Glutamatergic neuron (in vitro differentiated cells): ENCODE data around the gene GMDS. TPM values are rescaled to one million over a fixed set of nuclear protein-coding genes. Genes with fewer than 3 reads are reported as not detected.

ENCODE experiments used
- DNase-seq: peaks from one replicate; pipeline ENCODE4 v3.0.0; 2022
- H3K27ac Mint-ChIP-seq: one replicate; pipeline ENCODE4 v1.8.0; 2020; ENCODE audit warnings: mild to moderate bottlenecking, mixed read lengths, inconsistent platforms; ENCODE audit not compliant: unreplicated experiment
- H3K27me3 Mint-ChIP-seq: one replicate; pipeline ENCODE4 v1.8.0; 2020; ENCODE audit warnings: mild to moderate bottlenecking, moderate library complexity, mixed read lengths, inconsistent platforms; ENCODE audit not compliant: unreplicated experiment
- H3K36me3 Mint-ChIP-seq: one replicate; pipeline ENCODE4 v1.8.0; 2020; ENCODE audit warnings: mild to moderate bottlenecking, mixed read lengths, inconsistent platforms; ENCODE audit not compliant: unreplicated experiment
- H3K4me1 Mint-ChIP-seq: one replicate; pipeline ENCODE4 v1.8.0; 2020; ENCODE audit warnings: mild to moderate bottlenecking, low read depth, mixed read lengths, inconsistent platforms; ENCODE audit not compliant: unreplicated experiment
- H3K4me3 Mint-ChIP-seq: one replicate; pipeline ENCODE4 v1.8.0; 2020; ENCODE audit warnings: mild to moderate bottlenecking, mixed read lengths, inconsistent platforms; ENCODE audit not compliant: unreplicated experiment
- H3K9me3 Mint-ChIP-seq: one replicate; pipeline ENCODE4 v1.8.0; 2020; ENCODE audit warnings: mild to moderate bottlenecking, moderate library complexity, mixed read lengths, inconsistent platforms; ENCODE audit not compliant: unreplicated experiment
- CTCF ChIP-seq: fragments of 200-600 bp; sonication (generic); IDR thresholded peaks from one replicate; pipeline ENCODE4 v1.5.0; 2021; ENCODE audit not compliant: partially characterized antibody, unreplicated experiment
- total RNA-seq: library from RNA; stranded (reverse); fragmentation: NEBNext Ultra II Directional; extraction: Animal tissue kit (Norgen Biotek cat#: 25700); gene quantifications from one replicate; pipeline ENCODE4 v1.2.1, GENCODE V29; 2021; ENCODE audit not compliant: unreplicated experiment

GMDS gene
- total RNA-seq, 1 donor from 2014 or later = 8.9 TPM

DNA sequence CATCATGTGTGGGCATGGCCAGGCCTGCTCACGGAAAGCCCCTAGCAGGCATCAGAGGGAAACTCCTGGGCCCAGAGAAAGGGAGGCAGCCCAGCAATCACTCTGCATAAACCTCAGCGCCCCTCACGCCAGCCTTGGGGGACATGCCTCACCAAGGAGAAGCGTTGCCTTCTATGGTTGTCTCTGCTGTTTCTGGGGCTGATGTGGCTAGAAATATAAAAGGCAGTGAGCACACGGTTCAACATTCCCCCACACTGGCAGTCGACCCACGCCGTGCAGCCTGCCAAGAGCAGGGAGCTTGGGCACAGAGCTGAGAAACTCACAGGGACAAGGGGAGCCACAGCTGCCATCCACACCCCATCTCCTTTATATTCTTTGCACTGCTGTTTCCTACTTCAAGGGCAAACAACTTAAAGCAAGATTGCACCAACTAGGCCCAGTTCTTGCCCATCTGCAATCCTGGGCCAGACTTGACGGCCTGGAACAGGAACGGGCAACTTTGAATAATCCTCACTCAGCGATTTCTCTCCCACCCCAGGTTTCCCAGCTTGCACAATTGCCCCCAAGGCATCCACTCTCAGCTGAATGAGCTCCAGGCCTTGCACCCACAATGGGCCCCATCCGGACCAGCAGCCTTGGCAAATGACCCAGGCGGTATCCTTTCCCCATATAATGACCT is 671.2 kb downstream of the GMDS start:
- peaks cover 26% of the 10 kb centered on the region for H3K36me3 Mint-ChIP-seq
- peaks cover 12% of the 10 kb centered on the region for H3K9me3 Mint-ChIP-seq
- no peaks in the 10 kb centered on the region for H3K27me3 Mint-ChIP-seq
- peaks cover 17% of the 10 kb centered on the region for H3K4me1 Mint-ChIP-seq
- no peak for TF ChIP-seq CTCF
- H3K4me3 Mint-ChIP-seq = no peak overlapping the region
- DNase-seq = no peak
- H3K27ac Mint-ChIP-seq = no peak overlapping the region
